Panc1 (cell line): ENCODE measurements around the gene MAGI2. TPM values are rescaled to one million over a fixed set of nuclear protein-coding genes. Genes with fewer than 3 reads are reported as not detected.
"Not testable (repeated sequence)": the region's sequence is repeated elsewhere in the genome, so short reads cannot be mapped to it uniquely, and the experiment has no call there.

Experiments
- ATAC-seq: fragments of 200-7000 bp; cut with Tn5 transposase; 2 replicates; pipeline ENCODE4 v1.9.1; 2020; ENCODE audit warnings: mild to moderate bottlenecking, moderate library complexity
- BruUV-seq: library from RNA; stranded (reverse); fragments of 400-500 nt; replicated peaks from 2 replicates; lab custom pipeline; 2021; lab: Mats Ljungman, UMichigan
- CTCF ChIA-PET: fragments of 300-600 bp; sonication (Branson Sonifier 250); formaldehyde crosslinking; loops from one replicate; lab custom pipeline; 2022; ENCODE audit warnings: antibody characterized with exemption; lab: Charles Lee
- POLR2A ChIA-PET: fragments of 300-600 bp; sonication (Branson Sonifier 250); formaldehyde crosslinking; loops from one replicate; lab custom pipeline; 2022; ENCODE audit warnings: antibody characterized with exemption; lab: Charles Lee
- DNase-seq: peaks from one replicate; pipeline ENCODE4 v3.0.0-alpha.2; 2010; ENCODE audit warnings: low read depth, low spot score
- H3K27ac ChIP-seq: 2 replicates; pipeline ENCODE4 v1.5.1; 2011; ENCODE audit warnings: mild to moderate bottlenecking, low read length, inconsistent platforms
- H3K27me3 ChIP-seq: fragments of 200-500 bp; sonication (Bioruptor generic); 2 replicates; pipeline ENCODE4 v1.6.0; 2014; ENCODE audit warnings: low read length, inconsistent platforms; ENCODE audit not compliant: control insufficient read depth, insufficient read depth
- H3K36me3 ChIP-seq: fragments of 200-500 bp; sonication (Bioruptor generic); 2 replicates; pipeline ENCODE4 v1.5.1; 2014; ENCODE audit warnings: inconsistent platforms, mild to moderate bottlenecking, low read length, moderate library complexity; ENCODE audit not compliant: control insufficient read depth, insufficient read depth
- H3K4me1 ChIP-seq: 2 replicates; pipeline ENCODE4 v1.5.1; 2011; ENCODE audit warnings: inconsistent platforms, mild to moderate bottlenecking, low read length, moderate library complexity; ENCODE audit not compliant: control insufficient read depth, insufficient read depth
- H3K4me3 ChIP-seq, 2 experiments: 2 replicates each; pipeline ENCODE4 v1.5.1; 2011 to 2012; ENCODE audit warnings: low read depth in 2 of 2, low read length in 2 of 2, mild to moderate bottlenecking in 2 of 2, inconsistent platforms in 1 of 2, moderate library complexity in 1 of 2
- H3K9me3 ChIP-seq: fragments of 200-500 bp; sonication (Bioruptor generic); 2 replicates; pipeline ENCODE4 v1.5.1; 2014; ENCODE audit warnings: low read depth, mild to moderate bottlenecking, inconsistent platforms, low read length, moderate library complexity; ENCODE audit not compliant: control insufficient read depth, insufficient read depth
- POLR2AphosphoS5 ChIP-seq: IDR thresholded peaks from 2 replicates; pipeline ENCODE4 v1.6.1; 2012; ENCODE audit warnings: mild to moderate bottlenecking, low read depth, low read length, moderate library complexity
- SIN3A ChIP-seq: IDR thresholded peaks from 2 replicates; pipeline ENCODE4 v1.6.1; 2012; ENCODE audit warnings: low read depth, mild to moderate bottlenecking, low read length, moderate library complexity, borderline replicate concordance; ENCODE audit not compliant: insufficient read depth
- TCF7L2 ChIP-seq: IDR thresholded peaks from 2 replicates; pipeline ENCODE4 v1.6.1; 2011; ENCODE audit warnings: mild to moderate bottlenecking, low read depth, low read length, inconsistent platforms
- in situ Hi-C: cut with HindIII; loops from 2 replicates; pipeline ENCODE4 v1.10.0; 2016; ENCODE audit warnings: low sequenced_read_pairs, low pct_unique_long_range_greater_than_20kb
- intact Hi-C: fragments of 100-400 bp; cut with micrococcal nuclease; formaldehyde crosslinking; loops from one replicate; pipeline ENCODE4 v1.10.0; 2022; ENCODE audit not compliant: unreplicated experiment
- total RNA-seq: library from RNA; stranded (reverse); gene quantifications from one replicate; pipeline ENCODE4 v1.2.1, GENCODE V29; 2021; ENCODE audit not compliant: unreplicated experiment
- TF ChIP-seq, protein P1 (sequence below), 2 experiments: IDR thresholded peaks; 2 replicates each; pipeline ENCODE4 v1.6.1; 2011 to 2012; ENCODE audit warnings: low read depth in 2 of 2, control low read depth in 1 of 2, low read length in 1 of 2, mild to moderate bottlenecking in 1 of 2, moderate library complexity in 1 of 2; ENCODE audit not compliant: insufficient read depth in 1 of 2
- TF ChIP-seq, protein P2 (sequence below): fragments of 450-650 bp; IDR thresholded peaks from 2 replicates; pipeline ENCODE4 v1.5.1; 2017; ENCODE audit warnings: mild to moderate bottlenecking

The MAGI2 gene
- total RNA-seq, 1 experiment from 2014 or later = 5.4 TPM

DNA sequence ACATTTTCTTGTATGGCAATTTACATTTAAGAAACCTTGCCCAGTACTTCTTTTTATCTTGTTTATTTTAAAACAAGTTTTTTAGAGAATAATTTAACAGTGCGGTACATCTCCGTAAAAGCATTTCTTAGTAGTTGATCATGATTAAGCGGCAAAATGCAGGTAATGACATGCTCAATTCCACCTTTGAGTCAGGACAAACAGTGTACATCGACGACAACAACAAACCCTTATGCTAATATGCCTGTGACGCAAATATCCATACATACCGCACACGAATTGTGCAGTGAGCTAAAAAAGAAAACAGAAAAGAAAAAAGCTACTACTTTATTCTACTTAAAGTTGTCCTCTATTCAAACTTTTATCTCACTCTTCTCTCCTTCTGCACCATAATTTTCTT, 1.9 kb downstream of the MAGI2 start:
- Histone ChIP-seq H3K36me3 (no peaks in the 10 kb centered on the region), H3K9me3 (no peaks in the 10 kb centered on the region), H3K27ac (peak overlapping the region; percentile 83), H3K27me3 (no peaks in the 10 kb centered on the region), H3K4me1 (peaks cover 39% of the 10 kb centered on the region), H3K4me3 (peak overlapping the region; percentile 79 to 94)
- no peak for DNase-seq
- POLR2A ChIA-PET = no interaction called here
- in situ Hi-C loops = no loop called here
- no peak for ATAC-seq
- TF ChIP-seq TCF7L2 = no peak
- TF ChIP-seq, protein P1, sequence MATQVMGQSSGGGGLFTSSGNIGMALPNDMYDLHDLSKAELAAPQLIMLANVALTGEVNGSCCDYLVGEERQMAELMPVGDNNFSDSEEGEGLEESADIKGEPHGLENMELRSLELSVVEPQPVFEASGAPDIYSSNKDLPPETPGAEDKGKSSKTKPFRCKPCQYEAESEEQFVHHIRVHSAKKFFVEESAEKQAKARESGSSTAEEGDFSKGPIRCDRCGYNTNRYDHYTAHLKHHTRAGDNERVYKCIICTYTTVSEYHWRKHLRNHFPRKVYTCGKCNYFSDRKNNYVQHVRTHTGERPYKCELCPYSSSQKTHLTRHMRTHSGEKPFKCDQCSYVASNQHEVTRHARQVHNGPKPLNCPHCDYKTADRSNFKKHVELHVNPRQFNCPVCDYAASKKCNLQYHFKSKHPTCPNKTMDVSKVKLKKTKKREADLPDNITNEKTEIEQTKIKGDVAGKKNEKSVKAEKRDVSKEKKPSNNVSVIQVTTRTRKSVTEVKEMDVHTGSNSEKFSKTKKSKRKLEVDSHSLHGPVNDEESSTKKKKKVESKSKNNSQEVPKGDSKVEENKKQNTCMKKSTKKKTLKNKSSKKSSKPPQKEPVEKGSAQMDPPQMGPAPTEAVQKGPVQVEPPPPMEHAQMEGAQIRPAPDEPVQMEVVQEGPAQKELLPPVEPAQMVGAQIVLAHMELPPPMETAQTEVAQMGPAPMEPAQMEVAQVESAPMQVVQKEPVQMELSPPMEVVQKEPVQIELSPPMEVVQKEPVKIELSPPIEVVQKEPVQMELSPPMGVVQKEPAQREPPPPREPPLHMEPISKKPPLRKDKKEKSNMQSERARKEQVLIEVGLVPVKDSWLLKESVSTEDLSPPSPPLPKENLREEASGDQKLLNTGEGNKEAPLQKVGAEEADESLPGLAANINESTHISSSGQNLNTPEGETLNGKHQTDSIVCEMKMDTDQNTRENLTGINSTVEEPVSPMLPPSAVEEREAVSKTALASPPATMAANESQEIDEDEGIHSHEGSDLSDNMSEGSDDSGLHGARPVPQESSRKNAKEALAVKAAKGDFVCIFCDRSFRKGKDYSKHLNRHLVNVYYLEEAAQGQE (IDR thresholded peaks at IDR 0.05; ENCODE audit: insufficient read depth in 1 of 2, low read depth in 2 of 2, low read length in 1 of 2) = no peak
- TF ChIP-seq, protein P2, sequence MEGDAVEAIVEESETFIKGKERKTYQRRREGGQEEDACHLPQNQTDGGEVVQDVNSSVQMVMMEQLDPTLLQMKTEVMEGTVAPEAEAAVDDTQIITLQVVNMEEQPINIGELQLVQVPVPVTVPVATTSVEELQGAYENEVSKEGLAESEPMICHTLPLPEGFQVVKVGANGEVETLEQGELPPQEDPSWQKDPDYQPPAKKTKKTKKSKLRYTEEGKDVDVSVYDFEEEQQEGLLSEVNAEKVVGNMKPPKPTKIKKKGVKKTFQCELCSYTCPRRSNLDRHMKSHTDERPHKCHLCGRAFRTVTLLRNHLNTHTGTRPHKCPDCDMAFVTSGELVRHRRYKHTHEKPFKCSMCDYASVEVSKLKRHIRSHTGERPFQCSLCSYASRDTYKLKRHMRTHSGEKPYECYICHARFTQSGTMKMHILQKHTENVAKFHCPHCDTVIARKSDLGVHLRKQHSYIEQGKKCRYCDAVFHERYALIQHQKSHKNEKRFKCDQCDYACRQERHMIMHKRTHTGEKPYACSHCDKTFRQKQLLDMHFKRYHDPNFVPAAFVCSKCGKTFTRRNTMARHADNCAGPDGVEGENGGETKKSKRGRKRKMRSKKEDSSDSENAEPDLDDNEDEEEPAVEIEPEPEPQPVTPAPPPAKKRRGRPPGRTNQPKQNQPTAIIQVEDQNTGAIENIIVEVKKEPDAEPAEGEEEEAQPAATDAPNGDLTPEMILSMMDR = no peak
- intact Hi-C loops = loop anchor here (5.0 kb wide), 1 partner anchor 154 kb away; no protein-coding TSS in a partner anchor
- CTCF ChIA-PET = interaction anchor here (0.5 to 1.5 kb wide), 4 partner anchors 14 to 1474 kb away, joined by 3 to 5 read pairs (median 4); no protein-coding TSS in a partner anchor
- no TSS peak for BruUV-seq

DNA sequence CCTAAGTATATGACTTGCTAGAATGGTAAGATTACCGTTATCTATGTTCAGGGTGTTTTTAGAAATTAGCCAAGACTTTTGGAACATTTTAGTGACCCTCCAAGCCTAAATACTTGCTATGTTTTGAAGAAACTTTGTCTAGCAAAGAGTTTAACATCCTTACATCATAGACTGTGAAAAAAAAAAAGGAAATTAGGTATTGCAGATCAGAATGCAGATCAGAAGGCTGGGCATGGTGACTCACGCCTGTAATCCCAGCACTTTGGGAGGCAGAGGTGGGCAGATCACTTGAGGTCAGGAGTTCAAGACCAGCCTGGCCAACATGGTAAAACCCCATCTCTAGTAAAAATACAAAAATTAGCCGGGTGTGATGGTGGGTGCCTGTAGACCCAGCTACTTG, 10.7 kb downstream of the MAGI2 start:
- peak overlapping the region; percentile 3; the same call in 1 of the 2 replicates for H3K27ac ChIP-seq
- H3K9me3 ChIP-seq, H3K4me1 ChIP-seq, BruUV-seq, H3K4me3 ChIP-seq, in situ Hi-C loops, intact Hi-C loops, H3K27me3 ChIP-seq, ATAC-seq, H3K36me3 ChIP-seq, DNase-seq, CTCF ChIA-PET: not testable (repeated sequence)
- POLR2A ChIA-PET = interaction anchor here (0.7 kb wide), 1 partner anchor 11 kb away, joined by 4 read pairs; no protein-coding TSS in a partner anchor

DNA sequence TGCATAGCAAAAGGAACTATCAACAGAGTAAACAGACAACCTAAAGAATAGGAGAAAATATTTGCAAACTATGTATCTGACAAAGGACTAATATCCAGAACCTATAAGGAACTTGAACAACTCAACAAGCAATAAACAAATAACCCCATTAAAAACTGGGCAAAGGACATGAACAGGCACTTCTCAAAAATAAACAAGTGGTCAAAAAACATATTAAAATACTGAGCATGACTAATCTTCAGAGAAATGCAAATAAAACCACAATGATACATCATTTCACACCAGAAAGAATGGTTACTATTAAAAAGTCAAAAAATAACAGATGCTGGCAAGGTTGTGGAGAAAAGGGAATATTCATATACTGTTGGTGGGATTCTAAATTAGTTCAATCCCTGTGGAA, 17.1 kb downstream of the MAGI2 start:
- Histone ChIP-seq H3K4me3 (no peak overlapping the region), H3K27me3 (no peaks in the 10 kb centered on the region), H3K36me3 (no peaks in the 10 kb centered on the region; the same call in 1 of the 2 replicates), H3K9me3 (no peaks in the 10 kb centered on the region; the same call in 1 of the 2 replicates), H3K27ac (no peak overlapping the region), H3K4me1 (no peaks in the 10 kb centered on the region)
- in situ Hi-C loops (no loop called here), intact Hi-C loops (no loop called here)
- TF ChIP-seq POLR2AphosphoS5 (no peak), SIN3A (no peak), TCF7L2 (no peak)
- TF ChIP-seq, protein P2 = no peak
- TF ChIP-seq, protein P1 (IDR thresholded peaks at IDR 0.05; ENCODE audit: insufficient read depth in 1 of 2, low read depth in 2 of 2, low read length in 1 of 2) = no peak
- ChIA-PET CTCF (no interaction called here), POLR2A (no interaction called here)
- no peak for DNase-seq
- BruUV-seq = no TSS peak
- no peak; the same call in 1 of the 2 replicates for ATAC-seq
